ENCODE results near the gene ANKRD42.
A peak's percentile ranks its signal among the peaks of the same experiment; 100 is the strongest.
"Not testable (repeated sequence)": the region's sequence is repeated elsewhere in the genome, so short reads cannot be mapped to it uniquely, and the experiment has no call there.

The ANKRD42 gene

DNA sequence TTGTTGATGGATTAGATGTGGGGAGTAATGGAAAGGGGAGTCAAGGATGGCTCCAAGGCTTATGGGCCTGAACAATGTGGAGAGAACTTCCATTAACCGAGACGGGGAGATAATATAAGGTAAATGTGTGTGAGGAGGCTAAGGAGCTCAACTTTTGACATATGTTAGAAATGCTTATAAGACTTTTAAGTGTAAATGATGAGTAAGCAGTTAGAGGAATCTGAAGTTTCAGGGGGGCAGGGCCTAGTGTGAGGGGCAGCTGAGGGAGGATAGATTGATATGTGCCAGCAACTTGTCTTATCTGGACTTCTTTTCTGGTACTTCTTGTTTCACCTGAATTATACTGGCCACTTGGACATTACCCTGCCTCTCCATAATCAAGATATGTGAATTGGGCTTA lies 29.9 kb downstream of the ANKRD42 start:
- no peak for DNase-seq (ENCODE audit: insufficient read length, low spot score)
- no peak for FAIRE-seq

DNA sequence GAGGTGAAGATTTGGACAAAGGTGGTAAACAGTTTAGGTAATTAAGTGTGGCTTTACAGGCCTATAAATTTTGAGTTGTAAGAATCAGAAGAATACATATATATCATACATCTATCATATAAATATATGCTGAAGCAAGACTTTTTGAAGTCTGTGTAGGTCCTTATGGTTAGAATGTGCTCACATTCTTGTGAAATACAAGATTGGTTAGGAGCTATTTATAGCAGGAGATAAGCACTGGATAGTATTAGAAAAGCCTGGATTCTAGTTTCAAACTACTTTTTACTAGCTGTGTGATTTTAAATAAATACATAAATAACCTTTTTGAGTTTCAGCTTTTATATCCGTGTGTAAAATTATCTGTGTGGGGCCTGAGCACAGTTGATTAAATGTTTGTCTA lies 42.3 kb downstream of the ANKRD42 start:
- no peak for DNase-seq (ENCODE audit: insufficient read length, low spot score)
- FAIRE-seq, result no peak

DNA sequence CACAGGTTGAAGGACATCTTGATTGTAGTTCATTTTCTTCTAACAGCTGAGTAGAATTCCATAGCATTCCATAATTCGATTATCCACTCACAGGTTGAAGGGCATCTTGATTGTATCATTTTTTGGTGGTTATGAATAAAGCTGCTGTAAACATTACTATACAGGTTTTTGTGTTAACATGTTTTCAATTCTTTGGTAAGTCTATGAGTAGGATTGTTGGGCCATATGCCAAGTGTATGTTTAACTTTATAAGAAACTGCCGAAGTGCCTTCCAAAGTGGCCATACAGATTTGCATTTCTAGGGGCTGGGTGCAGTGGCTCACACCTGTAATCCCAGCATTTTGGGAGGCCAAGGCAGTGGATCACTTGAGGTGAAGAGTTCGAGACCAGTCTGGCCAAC lies 44.6 kb downstream of the ANKRD42 start:
- no peak for FAIRE-seq

DNA sequence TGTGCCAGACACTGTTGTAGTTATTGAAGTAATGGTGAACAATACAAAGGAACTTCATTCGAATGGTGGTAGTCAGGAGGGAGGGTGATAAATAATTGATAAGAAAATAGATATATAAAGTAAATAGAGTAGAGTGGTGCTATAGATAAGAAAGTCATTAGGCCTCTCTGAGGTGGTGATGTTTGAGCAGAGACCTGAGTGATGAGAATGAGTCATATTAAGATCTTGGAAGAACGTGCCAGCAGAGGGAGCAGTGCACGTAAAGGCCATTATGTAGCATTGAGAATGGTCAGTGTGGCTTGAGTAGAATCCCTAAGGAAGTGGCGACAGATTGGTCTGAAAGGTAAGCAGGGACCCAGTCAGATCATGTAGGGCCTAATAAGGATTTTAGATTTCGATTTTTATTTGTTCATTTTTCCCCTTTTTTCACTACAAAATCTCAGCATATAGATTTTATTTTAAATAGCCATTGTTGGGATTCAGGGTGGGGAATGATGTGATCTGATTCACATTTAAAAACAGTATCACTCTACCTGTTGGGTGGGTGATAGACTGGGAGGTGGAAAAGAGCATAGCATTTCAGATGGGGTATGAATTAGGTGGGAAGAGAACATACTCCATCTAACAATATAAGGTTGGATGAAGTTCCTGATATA lies 47.9 kb downstream of the ANKRD42 start:
- DNase-seq (ENCODE audit: insufficient read length, low spot score), result peak; percentile 54
- FAIRE-seq, result peak; percentile 23

More for the DNA sequence above, 44.6 kb downstream of the ANKRD42 start:
- no peak for DNase-seq (ENCODE audit: insufficient read length, low spot score)

DNA sequence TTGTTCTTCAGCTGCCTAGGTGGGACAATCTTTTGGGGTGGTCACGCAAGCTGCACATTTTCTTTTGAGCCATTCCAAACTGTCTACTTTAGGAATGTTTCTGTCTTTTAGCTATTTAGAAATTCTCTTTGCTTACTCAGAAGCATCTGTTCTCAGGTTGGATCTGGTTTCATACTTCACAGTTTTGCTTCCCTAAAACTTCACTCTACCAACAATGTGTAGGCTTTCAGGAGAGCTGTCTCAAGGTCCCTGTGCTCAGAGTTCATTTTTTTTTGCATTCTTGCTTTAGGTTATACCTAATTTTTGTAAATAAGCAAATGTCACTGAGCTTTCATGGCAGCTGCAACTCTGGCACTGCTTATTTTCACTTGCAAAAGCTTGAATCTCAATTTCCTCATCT lies 55.9 kb downstream of the ANKRD42 start:
- DNase-seq (ENCODE audit: insufficient read length, low spot score) (no peak), FAIRE-seq (no peak)

DNA sequence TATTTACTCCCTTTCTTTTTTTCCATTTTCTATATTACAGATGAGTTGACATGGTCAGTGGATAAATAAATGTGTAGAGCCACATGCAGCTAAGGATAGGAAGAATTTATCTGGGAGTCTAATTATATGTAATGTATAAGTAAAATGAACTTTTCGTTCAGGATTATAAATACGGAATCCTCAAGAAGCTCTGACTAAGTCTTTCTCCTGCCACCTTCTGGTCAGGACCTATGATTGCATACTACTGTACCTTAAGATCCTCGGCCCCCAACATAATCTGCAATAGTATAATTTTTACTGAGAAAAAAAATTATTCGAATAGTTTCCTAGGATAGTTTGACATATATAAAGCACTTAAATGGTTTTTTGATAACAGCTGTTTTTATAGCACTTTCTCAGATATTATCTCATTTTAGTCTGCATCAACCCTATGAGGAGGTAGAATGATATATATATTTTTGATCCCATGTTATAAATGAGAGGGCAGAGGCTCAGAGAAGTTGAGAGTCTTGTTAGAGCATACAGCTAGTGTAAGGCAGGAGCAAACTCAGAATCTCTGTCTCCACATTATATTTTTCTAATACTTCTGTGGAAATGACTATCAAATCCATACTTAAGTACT lies 56.6 kb downstream of the ANKRD42 start:
- FAIRE-seq (no peak), DNase-seq (ENCODE audit: insufficient read length, low spot score) (peak; percentile 39)

DNA sequence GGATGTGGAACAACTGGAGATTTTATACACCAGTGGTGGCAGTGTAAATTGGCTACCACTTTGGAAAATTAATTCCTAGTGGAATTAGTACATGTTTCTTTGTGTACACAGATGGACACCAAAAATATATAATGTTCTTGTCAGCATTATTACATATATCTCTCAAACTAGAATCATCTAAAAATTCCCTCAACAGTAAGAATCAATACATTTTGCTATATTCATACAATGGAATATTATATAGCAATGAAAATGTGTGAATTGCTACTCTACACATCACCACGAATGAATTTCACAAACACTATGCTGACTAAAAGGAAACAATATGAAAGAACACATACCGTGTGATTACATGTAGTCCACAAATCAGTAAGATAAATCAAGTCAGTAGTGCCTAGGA lies 58.8 kb downstream of the ANKRD42 start:
- FAIRE-seq, result no peak

DNA sequence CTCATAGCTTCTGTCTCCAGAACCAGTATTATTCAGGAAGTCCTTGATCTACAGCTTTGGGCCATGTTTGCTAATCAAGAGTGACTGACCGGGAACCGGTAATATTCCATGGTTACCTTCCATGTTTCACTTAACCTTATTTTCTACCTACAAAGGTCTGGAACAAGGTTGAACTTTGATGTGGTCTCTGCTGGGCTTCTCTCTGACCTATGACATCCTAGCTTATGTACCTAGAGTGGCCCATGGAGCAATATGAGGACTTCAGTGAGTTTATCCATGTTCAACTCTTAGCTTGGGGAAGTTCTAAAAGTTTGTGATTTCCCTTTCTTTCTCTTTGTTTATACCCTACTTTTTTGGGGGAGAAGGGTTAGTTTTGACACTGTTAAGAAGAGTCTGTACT lies 59.4 kb downstream of the ANKRD42 start:
- no peak for FAIRE-seq

More for the DNA sequence above, 58.8 kb downstream of the ANKRD42 start:
- no peak for DNase-seq (ENCODE audit: insufficient read length, low spot score)

DNA sequence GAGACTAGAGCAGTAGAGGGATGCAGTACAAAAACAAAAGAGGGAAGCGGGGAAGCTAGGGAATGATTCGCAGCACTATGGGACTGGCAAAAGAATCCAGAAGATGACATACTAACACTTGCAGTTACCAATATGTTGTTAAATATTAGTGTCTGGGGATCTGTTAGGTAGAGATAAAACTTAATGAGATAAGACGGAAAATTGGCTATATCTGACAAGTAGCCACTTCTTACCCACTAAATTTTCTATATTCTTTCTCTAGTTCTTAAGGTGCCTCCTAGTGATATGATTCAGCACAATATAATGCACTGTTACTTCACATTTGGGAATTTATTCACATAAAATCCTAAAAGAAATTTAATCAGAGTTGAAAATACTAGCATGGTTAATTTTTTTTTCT lies 61.9 kb downstream of the ANKRD42 start:
- no peak for DNase-seq (ENCODE audit: insufficient read length, low spot score)
- FAIRE-seq, result no peak

More for the DNA sequence above, 59.4 kb downstream of the ANKRD42 start:
- no peak for DNase-seq (ENCODE audit: insufficient read length, low spot score)

DNA sequence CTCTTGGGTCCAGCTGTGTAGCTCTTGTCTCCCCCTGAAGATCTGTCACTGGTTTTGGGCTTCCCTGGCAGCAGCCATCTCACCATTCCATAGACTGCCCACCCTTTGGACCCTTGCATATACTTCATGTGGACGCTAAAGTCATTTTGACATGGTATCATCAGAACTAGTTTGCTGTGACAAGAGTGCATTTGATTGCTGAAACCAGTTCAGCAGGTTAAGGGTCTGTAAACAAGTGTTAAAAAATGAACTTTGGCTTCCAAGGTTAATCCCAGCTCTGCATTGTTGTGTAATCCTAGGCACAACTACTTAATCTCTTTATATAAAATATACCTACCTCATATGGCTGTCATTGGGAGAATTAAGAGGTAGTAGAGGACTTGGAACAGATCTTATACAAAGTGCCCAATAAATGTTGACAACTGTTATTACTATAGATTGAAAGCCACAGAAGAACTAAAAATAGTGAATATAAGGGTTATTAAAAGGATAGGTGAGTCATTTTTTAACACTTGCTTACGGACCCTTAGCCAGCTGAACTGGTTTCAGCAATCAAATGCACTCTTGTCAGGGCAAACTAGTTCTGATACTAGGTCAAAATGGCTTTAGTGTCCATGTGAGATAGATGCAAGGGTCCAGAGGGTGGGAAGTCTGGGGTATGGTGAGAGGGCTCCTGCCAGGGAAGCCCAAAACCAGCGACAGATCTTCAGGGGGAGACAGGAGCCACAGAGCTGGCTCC lies 63.3 kb downstream of the ANKRD42 start:
- FAIRE-seq (peak; percentile 59), DNase-seq (ENCODE audit: insufficient read length, low spot score) (no peak)

DNA sequence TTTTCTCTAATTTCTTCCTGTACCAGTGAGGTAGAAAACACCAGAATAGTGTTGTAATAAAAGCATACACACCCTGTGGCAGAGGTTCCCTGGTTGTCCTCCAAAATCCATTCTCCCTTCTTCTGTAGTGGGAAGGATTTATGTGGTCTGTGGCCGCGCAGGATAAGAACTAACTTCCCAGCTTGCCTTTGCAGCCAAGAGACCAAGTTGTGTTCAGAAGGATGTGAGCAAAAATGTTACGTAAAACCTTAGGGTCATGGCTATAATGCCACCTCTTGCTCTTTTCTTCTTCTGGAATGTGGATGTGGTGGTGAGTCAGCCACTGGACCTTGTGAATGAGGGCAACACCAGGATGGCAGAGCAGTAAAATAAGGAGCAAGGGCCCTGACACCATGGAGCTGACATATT lies 64.3 kb downstream of the ANKRD42 start:
- FAIRE-seq (peak; percentile 95), DNase-seq (ENCODE audit: insufficient read length, low spot score) (peak; percentile 64)

DNA sequence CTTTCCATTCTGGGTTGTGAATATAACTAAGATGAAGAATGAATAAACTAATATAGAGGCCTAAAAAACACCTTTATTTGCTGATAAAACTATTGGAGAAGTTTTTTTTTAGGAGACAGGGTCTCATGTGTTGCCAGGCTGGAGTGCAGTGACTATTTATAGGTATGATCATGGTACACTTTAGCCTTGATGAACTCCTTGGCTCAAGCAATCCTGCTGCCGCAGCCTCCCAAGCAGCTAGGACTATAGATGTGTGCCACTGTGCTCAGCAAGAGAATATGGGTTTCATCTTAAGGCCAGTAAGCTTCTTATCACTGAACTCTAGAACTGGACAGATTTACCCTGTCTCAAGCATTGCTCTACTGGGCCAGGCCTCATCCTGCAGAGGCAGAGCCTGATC lies 66.0 kb downstream of the ANKRD42 start:
- FAIRE-seq, result peak; percentile 80

DNA sequence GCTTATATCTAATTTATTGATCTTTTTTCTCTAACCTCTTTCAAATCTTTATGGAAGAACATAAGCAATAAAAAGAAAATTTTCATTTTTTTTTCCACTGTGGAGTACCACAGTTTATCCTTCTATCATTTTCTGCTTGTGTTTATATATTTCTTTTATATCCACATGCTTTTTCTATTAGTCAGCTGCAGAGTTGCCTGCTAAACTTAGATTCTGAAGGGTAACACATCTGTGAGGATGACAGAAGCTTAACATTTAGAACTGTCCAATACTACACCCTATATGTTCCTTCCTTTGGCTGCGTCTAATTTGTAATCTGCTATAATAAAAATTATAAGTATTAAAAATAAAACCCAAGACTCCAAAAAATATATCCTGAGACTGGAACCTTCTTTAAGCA lies 71.8 kb downstream of the ANKRD42 start:
- FAIRE-seq, result no peak
- DNase-seq (ENCODE audit: insufficient read length, low spot score), result no peak

More for the DNA sequence above, 66.0 kb downstream of the ANKRD42 start:
- DNase-seq (ENCODE audit: insufficient read length, low spot score), result no peak

DNA sequence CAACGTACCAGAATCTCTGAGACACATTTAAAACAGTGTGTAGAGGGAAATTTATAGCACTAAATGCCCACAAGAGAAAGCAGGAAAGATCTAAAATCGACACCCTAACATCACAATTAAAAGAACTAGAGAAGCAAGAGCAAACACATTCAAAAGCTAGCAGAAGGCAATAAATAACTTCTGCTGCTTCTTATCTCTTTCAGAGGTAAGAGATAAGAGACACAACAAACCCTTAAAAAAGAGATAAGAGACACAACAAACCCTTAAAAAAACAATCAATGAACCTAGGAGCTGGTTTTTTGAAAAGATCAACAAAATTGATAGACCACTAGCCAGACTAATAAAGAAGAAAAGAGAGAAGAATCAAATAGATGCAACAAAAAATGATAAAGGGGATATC lies 75.6 kb downstream of the ANKRD42 start:
- not testable (repeated sequence) for FAIRE-seq; DNase-seq (ENCODE audit: insufficient read length, low spot score)

DNA sequence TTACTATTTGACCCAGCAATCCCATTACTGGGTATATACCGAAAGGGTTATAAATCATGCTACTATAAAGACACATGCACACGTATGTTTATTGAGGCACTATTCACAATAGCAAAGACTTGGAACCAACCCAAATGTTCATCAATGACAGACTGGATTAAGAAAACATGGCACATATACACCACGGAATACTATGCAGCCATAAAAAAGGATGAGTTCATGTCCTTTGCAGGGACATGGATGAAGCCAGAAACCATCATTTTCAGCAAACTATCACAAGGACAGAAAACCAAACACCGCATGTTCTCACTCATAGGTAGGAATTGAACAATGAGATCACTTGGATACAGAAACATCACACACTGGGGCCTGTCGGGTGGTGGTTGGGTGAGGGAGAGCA lies 78.2 kb downstream of the ANKRD42 start:
- not testable (repeated sequence) for FAIRE-seq; DNase-seq (ENCODE audit: insufficient read length, low spot score)

DNA sequence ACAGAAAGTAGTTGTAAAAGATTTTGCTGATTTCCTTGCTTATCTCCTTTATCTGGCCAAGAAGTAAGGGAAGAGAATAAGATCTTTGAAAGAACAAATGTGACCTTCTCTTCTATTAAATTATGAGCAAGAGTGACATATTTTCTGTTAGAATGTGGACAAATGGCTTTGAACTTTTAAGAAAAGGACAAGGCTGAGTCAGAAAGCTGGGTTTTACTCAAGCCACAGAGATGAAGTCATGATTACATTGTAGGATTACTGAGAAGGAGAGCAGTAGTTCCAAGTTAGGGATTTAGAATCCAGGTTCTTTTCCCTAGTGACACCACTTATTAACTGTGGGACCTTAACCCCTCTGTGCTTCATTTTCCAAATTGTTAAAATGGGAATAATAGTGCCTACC lies 79.1 kb downstream of the ANKRD42 start:
- DNase-seq (ENCODE audit: insufficient read length, low spot score) (no peak), FAIRE-seq (no peak)

DNA sequence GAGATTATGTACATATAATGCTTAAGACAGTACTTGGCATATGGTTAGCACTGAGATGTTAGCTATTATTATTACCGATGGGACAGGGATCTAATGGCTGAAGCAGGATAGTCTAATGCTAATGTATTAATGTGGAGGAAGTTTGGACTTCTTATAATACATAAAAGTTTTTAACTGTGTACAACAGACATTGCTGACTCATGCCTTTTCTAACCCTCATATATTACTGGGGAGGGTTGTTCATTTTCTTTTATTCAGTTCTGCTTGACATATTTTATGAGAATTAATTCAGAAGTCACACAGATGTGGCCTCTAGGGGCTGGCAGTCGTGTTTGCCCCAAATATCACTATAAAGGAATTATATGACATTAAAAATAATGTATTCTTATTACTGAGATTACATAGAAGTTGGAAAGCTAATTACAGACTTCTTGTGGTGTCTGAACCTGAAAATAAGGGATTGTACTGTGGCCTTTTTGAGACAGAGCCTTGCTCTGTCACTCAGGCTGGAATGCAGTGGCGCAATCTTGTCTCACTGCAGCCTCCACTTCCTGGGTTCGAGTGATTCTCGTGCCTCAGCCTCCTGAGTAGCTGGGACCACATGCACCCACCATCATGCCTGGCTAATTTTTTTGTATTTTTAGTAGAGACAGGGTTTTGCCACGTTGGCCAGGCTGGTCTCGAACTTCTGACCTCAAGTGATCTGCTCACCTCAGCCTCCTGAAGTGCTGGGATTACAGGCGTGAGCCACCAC lies 82.6 kb downstream of the ANKRD42 start:
- DNase-seq (ENCODE audit: insufficient read length, low spot score), result no peak
- FAIRE-seq, result no peak

DNA sequence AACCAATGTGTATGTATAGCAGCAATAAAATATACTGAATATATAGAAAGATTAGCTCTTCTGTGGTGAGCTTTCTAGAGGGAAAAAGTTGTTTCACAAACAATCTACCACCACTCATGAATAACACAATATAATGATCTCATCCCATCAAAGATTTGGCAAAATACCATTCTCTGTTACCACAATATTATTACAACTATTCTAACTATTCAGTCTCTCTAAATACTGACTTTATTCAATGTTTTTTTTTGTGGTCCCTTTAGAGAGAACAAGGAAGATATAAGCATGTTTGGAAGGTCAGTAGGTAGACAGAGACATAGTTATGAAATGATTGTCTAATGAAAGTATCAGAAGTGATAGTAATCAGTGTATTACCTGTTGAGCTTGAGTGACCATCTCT lies 84.8 kb downstream of the ANKRD42 start:
- DNase-seq (ENCODE audit: insufficient read length, low spot score) (no peak), FAIRE-seq (no peak)

DNA sequence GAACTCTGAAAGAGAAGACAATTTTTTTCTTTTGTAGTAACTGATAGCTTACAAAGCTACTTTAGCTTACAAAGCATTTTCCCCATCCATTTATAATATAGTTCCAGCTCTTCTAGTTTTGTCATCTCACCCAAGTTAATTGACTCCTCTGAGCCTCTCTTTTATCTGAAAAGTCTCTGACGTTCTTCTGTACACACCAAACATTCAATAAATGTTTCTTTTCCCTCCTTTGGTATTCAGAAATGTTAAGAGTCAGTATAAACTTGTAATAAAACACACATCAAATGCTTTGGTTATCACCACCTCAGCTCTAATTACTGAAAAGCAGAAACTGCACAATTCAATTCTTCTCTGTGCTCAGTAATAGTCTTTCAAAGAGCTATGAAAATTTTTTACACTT lies 86.7 kb downstream of the ANKRD42 start:
- FAIRE-seq, result no peak

DNA sequence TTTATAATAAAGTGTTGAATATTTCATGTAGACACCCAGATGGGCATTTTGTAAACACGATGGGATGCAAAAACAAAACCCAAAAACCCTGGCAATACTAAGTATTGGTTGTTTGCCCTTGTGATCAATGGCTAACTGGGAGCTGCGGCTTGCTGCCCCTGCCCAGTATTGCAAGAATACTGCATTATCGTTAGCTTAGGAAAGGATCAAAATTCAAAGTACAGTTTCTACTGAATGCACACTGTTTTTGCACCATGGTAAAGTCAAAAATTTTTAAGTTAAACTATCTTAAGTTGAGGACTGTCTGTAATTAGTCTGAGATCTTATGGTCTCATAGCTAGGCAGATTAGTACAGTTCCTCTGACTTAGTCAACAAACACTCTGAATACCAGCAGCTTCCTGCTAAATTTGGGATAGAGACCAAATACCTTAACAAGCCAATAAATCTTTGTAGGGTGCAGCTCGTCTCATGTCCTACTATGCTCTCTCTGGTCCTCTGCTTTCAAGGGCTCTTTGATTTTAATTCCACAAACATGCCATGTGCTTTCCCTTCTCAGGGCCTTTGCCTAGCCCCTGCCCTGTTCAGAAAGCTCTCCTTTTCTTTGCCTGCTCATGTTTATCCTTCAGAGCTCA lies 88.7 kb downstream of the ANKRD42 start:
- no peak for DNase-seq (ENCODE audit: insufficient read length, low spot score)
- FAIRE-seq, result no peak

More for the DNA sequence above, 86.7 kb downstream of the ANKRD42 start:
- DNase-seq (ENCODE audit: insufficient read length, low spot score), result no peak

Measured in HTR-8/SVneo (cell line).